ENCODE data around the gene TSEN15. TPM values are rescaled to one million over a fixed set of nuclear protein-coding genes. Genes with fewer than 3 reads are reported as not detected.

The TSEN15 gene
- total and polyA plus RNA-seq, 7 experiments from 2014 or later: 12.7 to 52.4 (median 31.6) TPM

DNA sequence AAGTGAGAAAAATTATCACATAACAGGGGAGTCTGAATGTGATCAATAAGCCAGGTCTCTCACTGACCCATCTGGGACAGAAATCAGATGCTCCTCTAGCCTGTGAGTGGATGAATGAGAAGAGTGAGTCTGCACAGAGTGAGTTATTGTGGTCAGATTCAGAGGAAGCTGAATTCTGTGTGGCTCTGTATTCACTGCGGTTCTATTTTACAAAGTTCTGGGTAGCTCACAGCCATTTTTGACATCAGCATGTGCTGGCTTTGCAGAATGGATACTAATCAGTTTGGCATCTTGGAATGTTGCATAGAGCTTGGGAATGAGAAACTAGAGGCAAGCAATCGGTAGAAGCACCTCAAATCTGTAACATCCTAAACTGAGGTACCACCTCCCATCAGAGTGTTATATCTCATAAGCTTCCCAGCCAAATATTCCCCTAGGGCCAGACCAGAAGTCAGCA is 17.8 kb upstream of the TSEN15 start:
- Mint-ChIP-seq H3K4me3 (no peak overlapping the region), H3K27me3 (peaks cover 47 to 83% (median 58%) of the 10 kb centered on the region in 5 donors), H3K27ac (no peak overlapping the region), H3K36me3 (peaks cover 0 to 6% (median 0%) of the 10 kb centered on the region in 5 donors), H3K4me1 (peaks cover 10 to 18% (median 14%) of the 10 kb centered on the region in 7 donors), H3K9me3 (peaks cover 0 to 3% (median 0%) of the 10 kb centered on the region in 11 donors)
- H3K4me3 ChIP-seq (ENCODE audit: low read length): no peak overlapping the region
- H3K9me3 ChIP-seq (ENCODE audit: control insufficient read depth in 2 of 3, low read length in 3 of 3): no peaks in the 10 kb centered on the region
- intact Hi-C loops (cut with micrococcal nuclease): no loop called here
- no peak for ATAC-seq
- CTCF ChIA-PET: interaction anchor here (0.9 kb wide), 1 partner anchor 61 kb away, joined by 3 read pairs; no protein-coding TSS in a partner anchor
- DNase-seq: no peak
- H3K27ac ChIP-seq (ENCODE audit: low read depth, low read length): no peak overlapping the region
- H3K36me3 ChIP-seq (ENCODE audit: control insufficient read depth in 2 of 3, insufficient read depth in 3 of 3, low read length in 3 of 3): no peaks in the 10 kb centered on the region
- peaks cover 6 to 18% of the 10 kb centered on the region in 2 donors for H3K4me1 ChIP-seq (ENCODE audit: control insufficient read depth in 2 of 2, insufficient read depth in 2 of 2, low read length in 2 of 2)
- peaks cover 0 to 2% of the 10 kb centered on the region in 2 donors for H3K27me3 ChIP-seq (ENCODE audit: control insufficient read depth in 2 of 2, insufficient read depth in 2 of 2, low read length in 2 of 2)
- POLR2A ChIA-PET: no interaction called here

DNA sequence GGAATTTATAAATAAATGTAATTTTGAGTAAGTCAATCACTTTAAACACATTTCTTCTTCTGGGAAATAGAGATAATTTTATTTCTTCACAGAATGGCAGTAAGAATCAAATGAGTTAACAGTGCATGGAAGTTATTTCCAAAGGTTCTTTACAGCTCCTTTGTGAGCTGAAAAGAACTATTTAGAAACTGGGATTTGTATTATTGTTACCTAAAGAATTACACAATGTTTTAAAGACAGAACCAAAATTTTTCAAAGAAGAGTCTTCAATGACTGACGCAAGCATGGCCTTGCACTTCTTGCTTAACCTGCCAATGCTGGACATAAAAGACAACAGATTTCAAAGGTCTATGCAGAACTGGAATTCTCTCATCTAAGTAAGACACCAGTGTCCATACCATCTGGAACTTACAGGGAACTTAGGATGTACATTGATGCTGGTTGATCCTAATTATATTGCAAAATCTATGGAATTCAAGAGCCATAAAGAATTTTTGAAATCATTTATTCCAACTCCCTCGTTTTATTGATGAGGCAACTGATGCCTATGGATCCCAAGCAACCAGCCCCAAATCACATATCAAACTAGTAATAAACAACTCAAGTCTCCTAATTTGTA is 16.7 kb upstream of the TSEN15 start:
- POLR2A ChIA-PET: no interaction called here

DNA sequence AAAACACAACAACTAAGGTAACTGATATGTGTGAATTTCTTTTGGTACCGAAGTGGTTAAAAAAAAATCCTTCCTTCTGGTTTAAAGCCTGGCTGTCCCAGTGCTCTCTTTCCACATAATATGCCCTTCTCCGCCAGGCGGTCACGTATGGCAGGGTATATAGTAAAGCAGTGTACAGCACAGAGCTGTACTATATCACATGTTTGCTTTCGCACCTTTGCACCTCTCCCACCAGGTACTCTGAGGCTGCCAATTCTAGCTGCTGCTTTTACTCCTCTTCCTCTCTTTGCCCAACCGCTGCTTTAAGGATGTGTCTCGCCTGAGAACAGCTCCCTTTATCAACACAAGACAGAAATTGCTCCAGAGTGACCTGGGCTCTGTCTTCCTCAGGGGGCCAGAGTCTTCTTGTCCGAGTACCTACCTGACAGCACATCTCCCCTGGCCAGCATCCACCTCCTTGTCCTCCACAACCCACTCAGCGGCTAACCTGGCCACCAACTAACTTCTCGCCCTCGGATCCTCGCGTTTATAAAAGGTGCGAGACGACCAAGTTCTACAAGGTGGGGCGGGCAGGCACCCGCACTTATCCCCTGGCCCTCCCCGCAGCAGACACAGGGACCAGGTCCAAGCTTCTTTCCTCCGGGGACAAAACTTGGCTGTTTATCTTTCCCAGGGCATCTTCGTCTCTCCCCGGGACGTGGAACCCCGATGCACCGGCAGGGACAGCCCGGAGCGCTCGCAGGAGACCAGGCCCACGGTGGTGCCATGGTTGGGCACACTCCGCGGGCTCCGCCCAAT is 15.6 kb upstream of the TSEN15 start:
- ChIA-PET CTCF (no interaction called here), POLR2A (no interaction called here)
- DNase-seq (peak in 3 of 9 donors; percentile 2 to 6 (median 2)), ATAC-seq (peak; percentile 14)
- H3K9me3 Mint-ChIP-seq: peaks cover 0 to 3% (median 0%) of the 10 kb centered on the region in 11 donors
- peak overlapping the region; percentile 47 for H3K4me3 ChIP-seq (ENCODE audit: low read length)
- intact Hi-C loops (cut with micrococcal nuclease): loop anchor here in 1 of 2 donors (5.0 kb wide), 2 partner anchors 79 to 384 kb away; partner anchors contain the start of gene APOBEC4
- no peak overlapping the region for H3K27ac ChIP-seq (ENCODE audit: low read depth, low read length)
- peaks cover 10 to 18% (median 15%) of the 10 kb centered on the region in 7 donors for H3K4me1 Mint-ChIP-seq
- no peaks in the 10 kb centered on the region for H3K36me3 ChIP-seq (ENCODE audit: control insufficient read depth in 2 of 3, insufficient read depth in 3 of 3, low read length in 3 of 3)
- no peaks in the 10 kb centered on the region for H3K9me3 ChIP-seq (ENCODE audit: control insufficient read depth in 2 of 3, low read length in 3 of 3)
- H3K4me3 Mint-ChIP-seq: peak overlapping the region; percentile 37 to 75 (median 64)
- H3K27ac Mint-ChIP-seq: no peak overlapping the region
- peaks cover 6 to 18% of the 10 kb centered on the region in 2 donors for H3K4me1 ChIP-seq (ENCODE audit: control insufficient read depth in 2 of 2, insufficient read depth in 2 of 2, low read length in 2 of 2)
- peaks cover 59 to 85% (median 66%) of the 10 kb centered on the region in 5 donors for H3K27me3 Mint-ChIP-seq
- H3K27me3 ChIP-seq (ENCODE audit: control insufficient read depth in 2 of 2, insufficient read depth in 2 of 2, low read length in 2 of 2): peaks cover 0 to 3% of the 10 kb centered on the region in 2 donors
- peaks cover 0 to 6% (median 5%) of the 10 kb centered on the region in 5 donors for H3K36me3 Mint-ChIP-seq

More for the DNA sequence above, 16.7 kb upstream of the TSEN15 start:
- intact Hi-C loops (cut with micrococcal nuclease): loop anchor here in 1 of 2 donors (5.0 kb wide), 2 partner anchors 78 to 383 kb away; partner anchors contain the start of gene APOBEC4
- Histone ChIP-seq H3K27ac (ENCODE audit: low read depth, low read length) (no peak overlapping the region), H3K9me3 (ENCODE audit: control insufficient read depth in 2 of 3, low read length in 3 of 3) (no peaks in the 10 kb centered on the region), H3K36me3 (ENCODE audit: control insufficient read depth in 2 of 3, insufficient read depth in 3 of 3, low read length in 3 of 3) (no peaks in the 10 kb centered on the region), H3K4me3 (ENCODE audit: low read length) (no peak overlapping the region), H3K27me3 (ENCODE audit: control insufficient read depth in 2 of 2, insufficient read depth in 2 of 2, low read length in 2 of 2) (peaks cover 0 to 3% of the 10 kb centered on the region in 2 donors), H3K4me1 (ENCODE audit: control insufficient read depth in 2 of 2, insufficient read depth in 2 of 2, low read length in 2 of 2) (peaks cover 6 to 18% of the 10 kb centered on the region in 2 donors)
- peaks cover 55 to 86% (median 61%) of the 10 kb centered on the region in 5 donors for H3K27me3 Mint-ChIP-seq
- no peak overlapping the region for H3K4me3 Mint-ChIP-seq
- peaks cover 0 to 3% (median 0%) of the 10 kb centered on the region in 11 donors for H3K9me3 Mint-ChIP-seq
- no peak overlapping the region for H3K27ac Mint-ChIP-seq
- CTCF ChIA-PET: interaction anchor here (0.9 to 1.0 kb wide), 2 partner anchors 10 to 62 kb away, joined by 3 read pairs; no protein-coding TSS in a partner anchor
- H3K4me1 Mint-ChIP-seq: peaks cover 10 to 18% (median 15%) of the 10 kb centered on the region in 7 donors
- peaks cover 0 to 6% (median 2%) of the 10 kb centered on the region in 5 donors for H3K36me3 Mint-ChIP-seq
- no peak for ATAC-seq
- no peak for DNase-seq

DNA sequence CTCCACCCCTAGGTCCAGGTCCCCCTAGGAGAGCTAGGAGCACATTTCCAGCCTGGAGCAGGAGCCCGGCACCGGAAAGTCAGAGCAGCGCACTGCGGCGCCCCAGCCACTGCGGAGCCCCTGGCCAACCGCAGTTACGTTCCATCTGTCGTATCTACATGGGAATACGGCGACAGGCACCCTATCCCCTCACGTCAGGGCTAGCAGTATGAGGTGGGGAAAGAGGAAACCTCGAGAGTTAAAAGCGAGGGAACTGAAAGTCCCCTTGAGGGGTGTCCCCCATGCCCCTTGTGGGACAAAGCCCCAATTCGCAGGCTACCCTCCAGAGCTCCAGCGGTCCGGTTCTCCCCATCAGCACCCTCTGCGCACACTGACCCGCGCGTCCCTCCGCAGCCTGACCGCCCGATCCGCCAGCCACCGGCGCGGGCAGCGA is 15.0 kb upstream of the TSEN15 start:
- Histone ChIP-seq H3K27ac (ENCODE audit: low read depth, low read length) (no peak overlapping the region), H3K4me3 (ENCODE audit: low read length) (peak overlapping the region; percentile 47), H3K27me3 (ENCODE audit: control insufficient read depth in 2 of 2, insufficient read depth in 2 of 2, low read length in 2 of 2) (peaks cover 0 to 3% of the 10 kb centered on the region in 2 donors), H3K9me3 (ENCODE audit: control insufficient read depth in 2 of 3, low read length in 3 of 3) (no peaks in the 10 kb centered on the region), H3K4me1 (ENCODE audit: control insufficient read depth in 2 of 2, insufficient read depth in 2 of 2, low read length in 2 of 2) (peaks cover 6 to 18% of the 10 kb centered on the region in 2 donors), H3K36me3 (ENCODE audit: control insufficient read depth in 2 of 3, insufficient read depth in 3 of 3, low read length in 3 of 3) (no peaks in the 10 kb centered on the region)
- peaks cover 0 to 3% (median 0%) of the 10 kb centered on the region in 11 donors for H3K9me3 Mint-ChIP-seq
- peak in 3 of 9 donors; percentile 5 to 24 (median 6) for DNase-seq
- intact Hi-C loops (cut with micrococcal nuclease): loop anchor here in 1 of 2 donors (5.0 kb wide), 2 partner anchors 79 to 384 kb away; partner anchors contain the start of gene APOBEC4
- peaks cover 0 to 6% (median 5%) of the 10 kb centered on the region in 5 donors for H3K36me3 Mint-ChIP-seq
- POLR2A ChIA-PET: no interaction called here
- H3K4me1 Mint-ChIP-seq: peaks cover 10 to 18% (median 15%) of the 10 kb centered on the region in 7 donors
- peaks cover 62 to 83% (median 70%) of the 10 kb centered on the region in 5 donors for H3K27me3 Mint-ChIP-seq
- peak overlapping the region; percentile 35 to 75 (median 64) for H3K4me3 Mint-ChIP-seq
- CTCF ChIA-PET: no interaction called here
- H3K27ac Mint-ChIP-seq: no peak overlapping the region
- peak; percentile 30 for ATAC-seq

DNA sequence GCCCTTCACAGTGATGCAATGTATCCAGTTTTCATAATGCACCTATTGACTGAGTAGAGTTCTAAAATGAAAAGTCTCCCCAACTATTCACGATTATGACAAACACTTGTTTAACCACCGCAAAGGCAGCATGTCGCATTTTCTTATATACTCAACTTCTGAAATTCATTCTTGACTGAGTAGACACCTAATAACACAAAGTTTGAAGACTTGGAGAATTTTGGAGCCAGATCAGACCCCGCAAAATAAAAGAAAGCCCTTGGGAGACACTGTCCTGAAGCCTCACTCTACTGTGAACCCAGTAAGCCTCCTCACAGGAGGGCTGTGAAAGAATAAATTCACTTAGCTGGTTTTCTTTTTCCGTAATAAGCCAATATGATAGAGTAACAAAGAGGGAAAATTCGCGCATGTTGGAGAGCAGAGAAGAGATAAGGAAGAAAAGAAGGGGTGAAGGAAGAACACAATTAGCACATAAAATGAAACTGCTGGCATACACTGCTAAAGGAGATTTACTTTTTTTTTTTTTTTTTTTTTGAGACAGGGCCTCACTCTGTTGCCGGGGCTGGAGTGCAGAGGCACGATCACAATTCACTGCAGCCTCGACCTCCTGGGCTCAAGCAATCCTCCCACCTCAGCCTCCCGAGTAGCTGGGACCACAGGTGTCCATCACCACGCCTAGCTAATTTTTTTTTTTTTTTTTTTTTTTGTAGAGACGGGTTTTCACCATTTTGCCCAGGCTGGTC is 13.5 kb upstream of the TSEN15 start:
- ChIA-PET CTCF (no interaction called here), POLR2A (no interaction called here)
- H3K4me3 Mint-ChIP-seq: peak overlapping the region; percentile 29 to 80 (median 68)
- H3K4me1 Mint-ChIP-seq: peaks cover 10 to 18% (median 15%) of the 10 kb centered on the region in 7 donors
- no peaks in the 10 kb centered on the region for H3K36me3 ChIP-seq (ENCODE audit: control insufficient read depth in 2 of 3, insufficient read depth in 3 of 3, low read length in 3 of 3)
- peaks cover 72 to 85% (median 74%) of the 10 kb centered on the region in 5 donors for H3K27me3 Mint-ChIP-seq
- peak overlapping the region; percentile 43 for H3K4me3 ChIP-seq (ENCODE audit: low read length)
- peaks cover 0 to 2% (median 0%) of the 10 kb centered on the region in 11 donors for H3K9me3 Mint-ChIP-seq
- H3K27ac ChIP-seq (ENCODE audit: low read depth, low read length): no peak overlapping the region
- peaks cover 0 to 3% of the 10 kb centered on the region in 2 donors for H3K27me3 ChIP-seq (ENCODE audit: control insufficient read depth in 2 of 2, insufficient read depth in 2 of 2, low read length in 2 of 2)
- peaks cover 0 to 6% (median 5%) of the 10 kb centered on the region in 5 donors for H3K36me3 Mint-ChIP-seq
- no peak overlapping the region for H3K27ac Mint-ChIP-seq
- H3K4me1 ChIP-seq (ENCODE audit: control insufficient read depth in 2 of 2, insufficient read depth in 2 of 2, low read length in 2 of 2): peaks cover 6 to 18% of the 10 kb centered on the region in 2 donors
- ATAC-seq (no peak), DNase-seq (no peak)
- no peaks in the 10 kb centered on the region for H3K9me3 ChIP-seq (ENCODE audit: control insufficient read depth in 2 of 3, low read length in 3 of 3)
- intact Hi-C loops (cut with micrococcal nuclease): loop anchor here (1.0 to 5.0 kb wide), 4 partner anchors 13 to 386 kb away; partner anchors contain the start of genes TSEN15 (in 2 of the 2) and APOBEC4 (in 1 of the 2)
